Ovary (tissue), 9 donors: Measurements from ENCODE around the gene UGT3A2. TPM values are rescaled to one million over a fixed set of nuclear protein-coding genes. Genes with fewer than 3 reads are reported as not detected.

Experiments used
- DNase-seq, 5 donors: peaks; one replicate each; pipeline ENCODE4 v3.0.0-alpha.2; 2019 to 2020
- H3K27ac ChIP-seq, 2 donors: fragments of 200-600 bp; one replicate each; pipeline versions ENCODE4 v1.5.1 to v1.8.0; 2019 to 2022
- H3K27me3 ChIP-seq: fragments of 200-600 bp; one replicate; pipeline ENCODE4 v1.8.0; 2022
- H3K36me3 ChIP-seq: fragments of 200-600 bp; sonication (generic); one replicate; pipeline ENCODE4 v1.5.1; 2019
- H3K4me1 ChIP-seq: one replicate; pipeline ENCODE4 v1.8.1; 2013; ENCODE audit warnings: mild to moderate bottlenecking, moderate library complexity; ENCODE audit not compliant: insufficient read depth
- H3K4me3 ChIP-seq: fragments of 200-600 bp; sonication (generic); one replicate; pipeline ENCODE4 v1.5.1; 2017
- H3K9me3 ChIP-seq, 2 donors: fragments of 200-600 bp in 1 of 2; sonication (generic) in 1 of 2; one replicate each; pipeline versions ENCODE4 v1.5.1 to v1.8.1; 2013 to 2019; ENCODE audit warnings: mild to moderate bottlenecking in 1 of 2, moderate library complexity in 1 of 2
- CTCF ChIP-seq, 3 donors: fragments of 450-650 bp in 2 of 3; fragments of 200-600 bp in 1 of 3; IDR thresholded peaks; one replicate each; pipeline versions ENCODE4 v1.5.1 to v1.8.0; 2016 to 2022; ENCODE audit warnings: antibody characterized with exemption in 3 of 3, mild to moderate bottlenecking in 1 of 3
- EP300 ChIP-seq: sonication (generic); formaldehyde crosslinking; IDR thresholded peaks from one replicate; pipeline ENCODE4 v1.6.1; 2017; ENCODE audit warnings: antibody characterized with exemption
- POLR2A ChIP-seq: fragments of 450-650 bp; IDR thresholded peaks from one replicate; pipeline ENCODE4 v1.6.1; 2017; ENCODE audit warnings: antibody characterized with exemption, mild to moderate bottlenecking, moderate library complexity
- WGBS, 3 donors: extraction: QIAGEN DNeasy Blood & Tissue Kit in 1 of 3; methylation state at CpG; one replicate each; pipeline versions ENCODE4 v1.1.5 to v1.1.7; 2013 to 2017; 5-methylcytosine and 5-hydroxymethylcytosine counted together
- intact Hi-C, 4 donors: fragments of 100-400 bp; cut with DNase I; formaldehyde crosslinking; loops; one replicate each; pipeline versions ENCODE4 v1.11.0 to v1.15.1; 2022 to 2023
- polyA plus RNA-seq, 2 donors: library from polyadenylated mRNA; stranded (reverse); fragments of 200-250 nt in 1 of 2; fragments of 350-450 nt in 1 of 2; fragmentation: Illumina TruSeq in 1 of 2; extraction: RNeasy Lipid Tissue Mini Kit (QIAGEN cat#74804) in 1 of 2; gene quantifications; one replicate each; pipeline ENCODE4 v1.2.3, GENCODE V29; 2013 to 2014
- total RNA-seq, 7 donors: library from RNA; depleted of rRNA in 2 of 7; stranded (reverse); fragments of >200 nt in 2 of 7; fragmentation: NEBNext Ultra II Directional in 3 of 7; extraction: Animal tissue kit (Norgen Biotek cat#: 25700) in 3 of 7; gene quantifications; one replicate each; pipeline versions ENCODE4 v1.1.0 to v1.2.4, GENCODE V29; 2016 to 2023
- donor health status: DM: no; HTN: no; CAD: no; lungs with moderate emphysema.
- donor health status: DM: no; HTN: no; CAD: no.
- donor health status: Bipolar disorder and iron deficiency.
- donor health status: DM: yes; HTN: yes; CAD: no.
- donor health status: DM: no; HTN: no; CAD: no.
- donor health status: DM: yes; HTN: yes; CAD: no.

Gene UGT3A2
- total and polyA plus RNA-seq, 9 donors, result 0.23 TPM; not detected in 8

- Histone ChIP-seq H3K27me3 (no peaks in the 10 kb centered on the region), H3K36me3 (no peaks in the 10 kb centered on the region), H3K27ac (no peak overlapping the region), H3K4me3 (no peak overlapping the region), H3K4me1 (no peaks in the 10 kb centered on the region), H3K9me3 (no peaks in the 10 kb centered on the region)
- TF ChIP-seq EP300 (no peak), CTCF (IDR thresholded peaks at IDR 0.05) (no peak), POLR2A (no peak)
- intact Hi-C loops, result no loop called here
- no peak for DNase-seq
- 33 to 59% (median 50%) methylated on average over 5 of the region's 5 CpGs for WGBS, 3 donors
These were observed 10.3 kb downstream of the UGT3A2 start for GRCh38 chr5:36056422-36056821.

- Histone ChIP-seq H3K36me3 (no peaks in the 10 kb centered on the region), H3K9me3 (no peaks in the 10 kb centered on the region), H3K27ac (no peak overlapping the region), H3K4me1 (no peaks in the 10 kb centered on the region), H3K27me3 (no peaks in the 10 kb centered on the region), H3K4me3 (no peak overlapping the region)
- intact Hi-C loops, result no loop called here
- WGBS, 3 donors, result 78 to 80% (median 79%) methylated on average over 5 of the region's 5 CpGs
- DNase-seq, result no peak
- no peak for TF ChIP-seq CTCF (IDR thresholded peaks at IDR 0.05)
- TF ChIP-seq EP300, result no peak
- TF ChIP-seq POLR2A, result no peak
These were observed 10.7 kb downstream of the UGT3A2 start for GRCh38 chr5:36055984-36056383.

GRCh38 chr5:36054647-36055046, 12.0 kb downstream of the UGT3A2 start:
- Histone ChIP-seq H3K9me3 (no peaks in the 10 kb centered on the region), H3K27ac (no peak overlapping the region), H3K27me3 (no peaks in the 10 kb centered on the region), H3K36me3 (no peaks in the 10 kb centered on the region), H3K4me1 (no peaks in the 10 kb centered on the region), H3K4me3 (no peak overlapping the region)
- 86 to 91% (median 88%) methylated on average over 3 of the region's 3 CpGs for WGBS, 3 donors
- no peak for DNase-seq
- TF ChIP-seq CTCF (IDR thresholded peaks at IDR 0.05) (no peak), EP300 (no peak), POLR2A (no peak)
- intact Hi-C loops, result no loop called here

GRCh38 chr5:36052538-36052937, 14.1 kb downstream of the UGT3A2 start:
- intact Hi-C loops, result no loop called here

More at GRCh38 chr5:36052538-36052937, 14.1 kb downstream of the UGT3A2 start:
- no peaks in the 10 kb centered on the region for H3K27me3 ChIP-seq
- H3K27ac ChIP-seq, result no peak overlapping the region
- no peak overlapping the region for H3K4me3 ChIP-seq
- no peaks in the 10 kb centered on the region for H3K36me3 ChIP-seq
- no peaks in the 10 kb centered on the region for H3K4me1 ChIP-seq
- no peak for DNase-seq
- TF ChIP-seq POLR2A, result no peak
- no peak for TF ChIP-seq CTCF (IDR thresholded peaks at IDR 0.05)
- no peak for TF ChIP-seq EP300
- no peaks in the 10 kb centered on the region for H3K9me3 ChIP-seq
